GM12878 (cell line): ENCODE data around the gene STAC2. TPM values are rescaled to one million over a fixed set of nuclear protein-coding genes. Genes with fewer than 3 reads are reported as not detected.

Experiments used
- ATAC-seq: fragments of 200-7000 bp; cut with Tn5 transposase; 3 replicates; pipeline ENCODE4 v1.9.1; 2020; ENCODE audit warnings: mild to moderate bottlenecking, moderate library complexity
- BruUV-seq: library from RNA; stranded (reverse); fragments of 400-500 nt; replicated peaks from 2 replicates; lab custom pipeline; 2021; lab: Mats Ljungman, UMichigan
- CTCF ChIA-PET: fragments of 300-600 bp; sonication (Branson Sonifier 250); formaldehyde crosslinking; extraction: SDS; loops from one replicate; lab custom pipeline; 2021; ENCODE audit warnings: inconsistent platforms; lab: Yijun Ruan, JAX
- POLR2A ChIA-PET: fragments of 350-600 bp; formaldehyde crosslinking; extraction: SDS; loops from one replicate; lab custom pipeline; 2021; ENCODE audit warnings: inconsistent platforms; lab: Charles Lee
- RAD21 ChIA-PET: fragments of 300-600 bp; sonication (Branson Sonifier 250); formaldehyde crosslinking; loops from one replicate; lab custom pipeline; 2023; ENCODE audit warnings: antibody characterized with exemption; ENCODE audit not compliant: unreplicated experiment; lab: Charles Lee
- SMC1A ChIA-PET: fragments of 300-600 bp; sonication (Branson Sonifier 250); formaldehyde crosslinking; loops from one replicate; lab custom pipeline; 2023; ENCODE audit not compliant: unreplicated experiment, uncharacterized antibody; lab: Charles Lee
- DNase-seq: peaks from one replicate; pipeline ENCODE4 v3.0.0-alpha.2; 2011; ENCODE audit warnings: low read depth, low spot score
- FAIRE-seq: peaks from 3 replicates; lab custom pipeline; 2011; peaks lifted over from hg19 to GRCh38; lab: Jason Lieb, UNC
- H2AFZ ChIP-seq: 2 replicates; pipeline ENCODE4 v1.6.0; 2011; ENCODE audit warnings: low read depth, low read length, control low read depth; ENCODE audit not compliant: control insufficient read depth
- H3K27ac ChIP-seq: 2 replicates; pipeline ENCODE4 v1.5.1; 2011; ENCODE audit warnings: control low read depth; ENCODE audit not compliant: control insufficient read depth, insufficient read depth
- H3K27me3 ChIP-seq, 2 experiments: replicated peaks in 1 of 2; 2 replicates each; pipeline versions ENCODE4 v1.6.0 to v1.6.1; 2011; ENCODE audit warnings: low read length in 1 of 2; ENCODE audit not compliant: control insufficient read depth in 2 of 2, insufficient read depth in 2 of 2
- H3K36me3 ChIP-seq, 2 experiments: 2 replicates each; pipeline ENCODE4 v1.5.1; 2011; ENCODE audit warnings: low read length in 1 of 2; ENCODE audit not compliant: control insufficient read depth in 2 of 2, insufficient read depth in 2 of 2
- H3K4me1 ChIP-seq: 2 replicates; pipeline ENCODE4 v1.6.1; 2011; ENCODE audit warnings: mild to moderate bottlenecking, low read length, moderate library complexity, mixed read lengths; ENCODE audit not compliant: control insufficient read depth, insufficient read depth
- H3K4me2 ChIP-seq: 2 replicates; pipeline ENCODE4 v1.6.0; 2011; ENCODE audit warnings: control low read depth; ENCODE audit not compliant: control insufficient read depth, insufficient read depth
- H3K4me3 ChIP-seq: fragments of 200-600 bp; sonication (generic); 2 replicates; pipeline ENCODE4 v1.5.1; 2016
- H3K79me2 ChIP-seq: 2 replicates; pipeline ENCODE4 v1.6.0; 2011; ENCODE audit warnings: low read length; ENCODE audit not compliant: control insufficient read depth, insufficient read depth
- H3K9ac ChIP-seq: 2 replicates; pipeline ENCODE4 v1.8.0; 2011; ENCODE audit warnings: low read length, control low read depth, mixed read lengths; ENCODE audit not compliant: control insufficient read depth, insufficient read depth
- H3K9me3 ChIP-seq: replicated peaks from 3 replicates; pipeline ENCODE4 v1.5.1; 2011; ENCODE audit warnings: mild to moderate bottlenecking, low read length; ENCODE audit not compliant: control insufficient read depth, insufficient read depth
- H4K20me1 ChIP-seq: 2 replicates; pipeline ENCODE4 v1.6.0; 2011; ENCODE audit not compliant: control insufficient read depth, insufficient read depth
- CEBPB ChIP-seq, 2 experiments: fragments of 150-350 bp in 1 of 2; IDR thresholded peaks; 2 replicates each; pipeline ENCODE4 v1.6.1; 2012 to 2014; ENCODE audit warnings: low read depth in 2 of 2, low read length in 2 of 2, borderline replicate concordance in 1 of 2, inconsistent platforms in 1 of 2
- CTCF ChIP-seq, 3 experiments: IDR thresholded peaks in 2 of 3; conservative IDR thresholded peaks in 1 of 3; 2 replicates each; pipeline ENCODE4 v1.5.1; 2011; ENCODE audit warnings: low read depth in 3 of 3, low read length in 3 of 3, mild to moderate bottlenecking in 3 of 3, control low read depth in 2 of 3, moderate library complexity in 2 of 3, inconsistent platforms in 1 of 3, mixed read lengths in 1 of 3; ENCODE audit not compliant: control insufficient read depth in 2 of 3, insufficient read depth in 1 of 3; ENCODE audit errors: extremely low read depth in 1 of 3
- IKZF1 ChIP-seq: fragments of 450-650 bp; conservative IDR thresholded peaks from 2 replicates; pipeline ENCODE4 v1.6.1; 2017; ENCODE audit warnings: antibody characterized with exemption, mild to moderate bottlenecking
- IRF4 ChIP-seq: IDR thresholded peaks from 2 replicates; pipeline ENCODE4 v1.6.1; 2011; ENCODE audit warnings: low read depth, low read length
- MXI1 ChIP-seq: fragments of 150-350 bp; IDR thresholded peaks from 2 replicates; pipeline ENCODE4 v1.6.1; 2011; ENCODE audit warnings: low read depth, mild to moderate bottlenecking, inconsistent platforms, low read length, improper control_type of control experiment
- NR2F1 ChIP-seq: fragments of 450-650 bp; conservative IDR thresholded peaks from 2 replicates; pipeline ENCODE4 v1.6.1; 2017; ENCODE audit warnings: mild to moderate bottlenecking
- SMARCA5 ChIP-seq: fragments of 450-650 bp; IDR thresholded peaks from 2 replicates; pipeline ENCODE4 v1.6.1; 2017; ENCODE audit warnings: mild to moderate bottlenecking
- SUPT20H ChIP-seq: IDR thresholded peaks from 2 replicates; pipeline ENCODE4 v1.6.1; 2011; ENCODE audit warnings: low read depth, mild to moderate bottlenecking, low read length, moderate library complexity, borderline replicate concordance; ENCODE audit not compliant: control insufficient read depth
- ZBTB4 ChIP-seq: fragments of 450-650 bp; formaldehyde crosslinking; IDR thresholded peaks from 2 replicates; pipeline ENCODE4 v1.4.0; 2022; ENCODE audit warnings: mild to moderate bottlenecking, moderate library complexity
- WGBS: methylation state at CpG from one replicate; pipeline ENCODE4 v1.1.6; 2016; ENCODE audit warnings: low lambda C conversion rate; ENCODE audit not compliant: insufficient replicate concordance, insufficient coverage; ENCODE audit errors: missing lambda C conversion rate; 5-methylcytosine and 5-hydroxymethylcytosine counted together
- in situ Hi-C: fragments of 300-500 bp; cut with MboI; formaldehyde crosslinking; loops from 9 replicates; pipeline ENCODE4 v1.14.3; 2018; ENCODE audit warnings: mixed read lengths
- intact Hi-C: fragments of 100-400 bp; cut with micrococcal nuclease; formaldehyde crosslinking; loops from one replicate; pipeline ENCODE4 v1.14.2; 2022; ENCODE audit not compliant: unreplicated experiment
- polyA plus RNA-seq, 11 experiments: library from polyadenylated mRNA; depleted of rRNA in 4 of 11; unstranded in 6 of 11; stranded (reverse) in 5 of 11; fragments of >200 nt; fragmentation: Nextera tagmentation in 4 of 11; fragmentation: Illumina TruSeq in 1 of 11; extraction: Ambion mirVana in 4 of 11; extraction: Trizol in 1 of 11; gene quantifications; 1 replicate in 1 of 11; 2 replicates in 10 of 11; pipeline versions ENCODE4 v1.2.1 to v1.2.3, GENCODE V29; 2011 to 2016; ENCODE audit warnings: inconsistent platforms in 2 of 11, missing spikeins in 2 of 11, low read depth in 1 of 11
- total RNA-seq, 4 experiments: library from RNA; depleted of rRNA in 3 of 4; stranded (reverse); fragments of >200 nt in 3 of 4; fragmentation: Illumina TruSeq in 1 of 4; extraction: Trizol in 1 of 4; gene quantifications; 2 replicates each; pipeline versions ENCODE4 v1.2.1 to v1.2.3, GENCODE V29; 2013 to 2021

STAC2 gene
- total and polyA plus RNA-seq, 10 of the 15 experiments (the other 5 are each of a cell fraction or from before 2014, with no cell fraction given): 0.04 TPM; not detected in 9

- ChIA-PET RAD21 (no interaction called here), POLR2A (no interaction called here), SMC1A (no interaction called here), CTCF (interaction anchor here (1.6 to 1.8 kb wide), 2 partner anchors 12 to 23 kb away, joined by 5 to 6 read pairs; no protein-coding TSS in a partner anchor)
- H3K27me3 ChIP-seq: no peaks in the 10 kb centered on the region
- H3K4me1 ChIP-seq: no peaks in the 10 kb centered on the region
- H3K79me2 ChIP-seq: no peaks in the 10 kb centered on the region
- no TSS peak for BruUV-seq
- in situ Hi-C loops: no loop called here
- peaks cover 5 to 18% of the 10 kb centered on the region in 2 experiments; a peak in 3 of 4 replicates for H3K36me3 ChIP-seq
- intact Hi-C loops: no loop called here
- no peaks in the 10 kb centered on the region for H4K20me1 ChIP-seq
- WGBS: 82% methylated on average over 9 of the region's 9 CpGs
- no peak overlapping the region for H3K4me3 ChIP-seq
- no peak overlapping the region for H3K4me2 ChIP-seq
- FAIRE-seq (no peak), DNase-seq (no peak), ATAC-seq (no peak)
- no peak overlapping the region for H3K9ac ChIP-seq
- H3K27ac ChIP-seq: no peak overlapping the region
- H3K9me3 ChIP-seq: no peaks in the 10 kb centered on the region
- H2AFZ ChIP-seq: no peak overlapping the region
- no peak for TF ChIP-seq SUPT20H
- no peak for TF ChIP-seq MXI1
- no peak for TF ChIP-seq ZBTB4
- no peak for TF ChIP-seq IKZF1
- no peak for TF ChIP-seq SMARCA5
- no peak for TF ChIP-seq NR2F1
- no peak for TF ChIP-seq IRF4
- TF ChIP-seq CEBPB (IDR thresholded peaks at IDR 0.05; ENCODE audit: borderline replicate concordance in 1 of 2, low read depth in 2 of 2, low read length in 2 of 2): no peak
- no peak for TF ChIP-seq CTCF (IDR thresholded peaks at IDR 0.05 in 2 of 3, conservative IDR thresholded peaks at IDR 0.05 in 1 of 3; ENCODE audit: control insufficient read depth in 2 of 3, extremely low read depth in 1 of 3, insufficient read depth in 1 of 3, low read depth in 3 of 3, low read length in 3 of 3)
Measured at GRCh38 chr17:39187152-39187830, 38.5 kb downstream of the STAC2 start.
